HG02623 (cell line): Measurements from ENCODE around the gene NIT1.
"Not testable (repeated sequence)": the region's sequence is repeated elsewhere in the genome, so short reads cannot be mapped to it uniquely, and the experiment has no call there.

Source experiments
- ATAC-seq: cut with Tn5 transposase; IDR thresholded peaks from one replicate; pipeline ENCODE4 v1.9.1; 2021; ENCODE audit warnings: moderate library complexity; ENCODE audit not compliant: unreplicated experiment

The NIT1 gene

GRCh38 chr1:161111527-161111926 lies 6.4 kb upstream of the NIT1 start:
- ATAC-seq = no peak

GRCh38 chr1:161113915-161114314 lies 4.0 kb upstream of the NIT1 start:
- ATAC-seq = no peak

- ATAC-seq = no peak
Measured at GRCh38 chr1:161114556-161114955, 3.3 kb upstream of the NIT1 start.

GRCh38 chr1:161115132-161115711 lies 2.7 kb upstream of the NIT1 start:
- ATAC-seq = no peak

GRCh38 chr1:161115961-161116360 lies 1.9 kb upstream of the NIT1 start:
- ATAC-seq = not testable (repeated sequence)

GRCh38 chr1:161119092-161119903 lies 1.4 kb downstream of the NIT1 start:
- ATAC-seq = peak; percentile 41

GRCh38 chr1:161121042-161121650 lies 3.2 kb downstream of the NIT1 start:
- no peak for ATAC-seq

GRCh38 chr1:161121834-161122233 lies 3.9 kb downstream of the NIT1 start:
- ATAC-seq = no peak

- no peak for ATAC-seq
Measured at GRCh38 chr1:161122967-161123366, 5.1 kb downstream of the NIT1 start.

GRCh38 chr1:161127649-161128048 lies 9.7 kb downstream of the NIT1 start:
- ATAC-seq = no peak

GRCh38 chr1:161128591-161129420 lies 10.9 kb downstream of the NIT1 start:
- no peak for ATAC-seq

- ATAC-seq = no peak
Measured at GRCh38 chr1:161130266-161130665, 12.4 kb downstream of the NIT1 start.

GRCh38 chr1:161131523-161132409 lies 13.9 kb downstream of the NIT1 start:
- ATAC-seq = no peak

GRCh38 chr1:161132410-161133219 lies 14.7 kb downstream of the NIT1 start, which contains the start of gene DEDD:
Gene DEDD (minus strand): TSS chr1:161132667. CDS start chr1:161124462, 8,205 bp downstream.
- peak; percentile 95 for ATAC-seq

- ATAC-seq = no peak
Measured at GRCh38 chr1:161133220-161133740, 15.4 kb downstream of the NIT1 start.

GRCh38 chr1:161137881-161138280 lies 20.0 kb downstream of the NIT1 start:
- ATAC-seq = no peak

- no peak for ATAC-seq
Measured at GRCh38 chr1:161138431-161138830, 20.5 kb downstream of the NIT1 start.

- no peak for ATAC-seq
Measured at GRCh38 chr1:161139766-161140165, 21.9 kb downstream of the NIT1 start.

- ATAC-seq = no peak
Measured at GRCh38 chr1:161140755-161141400, 23.0 kb downstream of the NIT1 start.
